NCI-H1930 (cell line): ENCODE data around the gene DAD1.

Experiments used
- DNase-seq, 2 experiments: peaks; one replicate each; lab custom pipeline; 2025; lab: John Stamatoyannopoulos, UW

DAD1 gene

DNA sequence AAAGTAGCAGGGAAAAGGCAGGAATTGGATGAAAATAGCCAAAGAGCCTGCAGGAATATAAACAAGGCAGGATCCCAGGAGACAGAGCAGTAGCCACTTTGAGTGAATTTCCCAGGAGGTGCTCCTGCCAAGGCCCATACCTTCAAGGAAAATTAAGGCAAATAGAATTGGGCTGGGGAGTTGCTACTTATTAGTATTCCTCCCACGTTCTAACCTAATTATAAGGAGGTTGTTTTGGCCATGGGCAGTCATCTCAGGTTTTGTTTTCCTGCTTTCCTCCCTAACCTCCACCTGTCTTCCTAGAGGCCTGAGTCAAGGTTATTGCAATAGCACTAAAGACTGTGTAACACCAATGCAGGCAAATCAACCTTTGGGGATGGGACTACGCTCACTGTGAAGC, 73.1 kb downstream of the DAD1 start:
- DNase-seq, result no peak
